Erythroblast (primary cell): ENCODE results near the gene CPNE5.

ENCODE experiments used
- DNase-seq, 2 experiments: peaks; one replicate each; lab custom pipeline; 2025; lab: John Stamatoyannopoulos, UW
- GATA1 ChIP-seq: IDR thresholded peaks from 2 replicates; pipeline ENCODE4 v1.6.1; 2011; ENCODE audit warnings: low read depth, mild to moderate bottlenecking, control low read depth, low read length, moderate library complexity
- POLR2A ChIP-seq: IDR thresholded peaks from 2 replicates; pipeline ENCODE4 v1.6.1; 2011; ENCODE audit warnings: mild to moderate bottlenecking, low read length

CPNE5 gene

GRCh38 chr6:36769676-36770499, 69.4 kb downstream of the CPNE5 start:
- DNase-seq = no peak
- TF ChIP-seq GATA1 (no peak), POLR2A (no peak)

- TF ChIP-seq GATA1 (no peak), POLR2A (no peak)
- no peak for DNase-seq
Observed at GRCh38 chr6:36769183-36769675, 70.0 kb downstream of the CPNE5 start.

- no peak for DNase-seq
Observed at GRCh38 chr6:36766399-36766945, 72.8 kb downstream of the CPNE5 start.

GRCh38 chr6:36765594-36766398, 73.4 kb downstream of the CPNE5 start:
- no peak for TF ChIP-seq POLR2A
- TF ChIP-seq GATA1 = no peak
- DNase-seq = peak; percentile 80 to 90

More at GRCh38 chr6:36766399-36766945, 72.8 kb downstream of the CPNE5 start:
- TF ChIP-seq GATA1 (no peak), POLR2A (no peak)

GRCh38 chr6:36765190-36765589, 74.1 kb downstream of the CPNE5 start:
- no peak for DNase-seq
- TF ChIP-seq GATA1 (no peak), POLR2A (no peak)

GRCh38 chr6:36762123-36762522, 77.1 kb downstream of the CPNE5 start:
- TF ChIP-seq GATA1 = no peak
- TF ChIP-seq POLR2A = no peak
- no peak for DNase-seq

- no peak for TF ChIP-seq GATA1
- DNase-seq = no peak
Observed at GRCh38 chr6:36760685-36761435, 78.4 kb downstream of the CPNE5 start.

- DNase-seq = peak; percentile 73 to 86
- TF ChIP-seq GATA1 (no peak), POLR2A (no peak)
Observed at GRCh38 chr6:36759148-36759759, 80.0 kb downstream of the CPNE5 start.

GRCh38 chr6:36758516-36759147, 80.6 kb downstream of the CPNE5 start:
- no peak for TF ChIP-seq POLR2A
- no peak for TF ChIP-seq GATA1
- DNase-seq = no peak

- no peak for TF ChIP-seq POLR2A
- TF ChIP-seq GATA1 = no peak
- no peak for DNase-seq
Observed at GRCh38 chr6:36757943-36758508, 81.2 kb downstream of the CPNE5 start.

GRCh38 chr6:36757206-36757605, 82.0 kb downstream of the CPNE5 start:
- no peak for TF ChIP-seq GATA1
- TF ChIP-seq POLR2A = no peak
- DNase-seq = no peak

GRCh38 chr6:36756786-36757185, 82.5 kb downstream of the CPNE5 start:
- DNase-seq = no peak
- TF ChIP-seq GATA1 (no peak), POLR2A (no peak)
